Transverse colon (tissue), 4 donors: Measurements from ENCODE around the gene AK6.

Experiments used
- CTCF ChIP-seq, 5 experiments: fragments of 200-600 bp in 3 of 5; fragments of 450-650 bp in 2 of 5; sonication (generic) in 3 of 5; IDR thresholded peaks; 1 replicate in 2 of 5; 2 replicates in 3 of 5; pipeline ENCODE4 v1.5.1; 2016 to 2017; ENCODE audit warnings: antibody characterized with exemption in 5 of 5, inconsistent platforms in 3 of 5, mild to moderate bottlenecking in 2 of 5, moderate library complexity in 1 of 5
- POLR2AphosphoS5 ChIP-seq, 3 donors: sonication (generic); formaldehyde crosslinking; IDR thresholded peaks; one replicate each; pipeline ENCODE4 v1.6.1; 2016; ENCODE audit warnings: antibody characterized with exemption in 3 of 3

- no peak for TF ChIP-seq CTCF (IDR thresholded peaks at IDR 0.05)
- TF ChIP-seq POLR2AphosphoS5 (IDR thresholded peaks at IDR 0.05): no peak
Measured at GRCh38 chr5:69343083-69343482, 26.2 kb downstream of the AK6 start.
